Measurements from ENCODE around the gene CGB1. TPM values are rescaled to one million over a fixed set of nuclear protein-coding genes. Genes with fewer than 3 reads are reported as not detected.
"Not testable (repeated sequence)": the region's sequence is repeated elsewhere in the genome, so short reads cannot be mapped to it uniquely, and the experiment has no call there.

CGB1 gene
- total RNA-seq, 1 experiment from 2014 or later: not detected

- 0 out of 2 replicates have a peak, but pooled peaks cover 5% of the 10 kb centered on the region for H3K4me1 ChIP-seq
- H3K36me3 ChIP-seq (ENCODE audit: control insufficient read depth, insufficient read depth, low read length): no peaks in the 10 kb centered on the region
- no peak overlapping the region for H3K27ac Mint-ChIP-seq (ENCODE audit: unreplicated experiment)
- no peaks in the 10 kb centered on the region for H3K9me3 ChIP-seq
- H3K27me3 ChIP-seq (replicated peaks; ENCODE audit: control insufficient read depth, insufficient read depth, low read length): no peaks in the 10 kb centered on the region
- no peak for TF ChIP-seq CTCF (IDR thresholded peaks at IDR 0.05; ENCODE audit: insufficient read depth in 1 of 2, low read depth in 1 of 2, low read length in 1 of 2, severe bottlenecking in 1 of 2, unreplicated experiment in 1 of 2)
- H3K4me3 ChIP-seq (ENCODE audit: low read depth, low read length): no peak overlapping the region
- H3K4me1 Mint-ChIP-seq (ENCODE audit: low read depth, unreplicated experiment): peaks cover 10% of the 10 kb centered on the region
- H3K27me3 Mint-ChIP-seq (ENCODE audit: insufficient read depth, unreplicated experiment): no peaks in the 10 kb centered on the region
- ChIA-PET CTCF (no interaction called here), POLR2A (no interaction called here)
- no peak for DNase-seq
- peaks cover 9% of the 10 kb centered on the region for H3K36me3 Mint-ChIP-seq (ENCODE audit: insufficient read depth, unreplicated experiment)
- no peak overlapping the region for H3K4me3 Mint-ChIP-seq (ENCODE audit: unreplicated experiment)
- intact Hi-C loops (cut with micrococcal nuclease; ENCODE audit: unreplicated experiment): no loop called here
- BruUV-seq (replicated peaks): no TSS peak
- H3K9me3 Mint-ChIP-seq (ENCODE audit: unreplicated experiment): no peaks in the 10 kb centered on the region
Measured at GRCh38 chr19:49080392-49080791, 43.7 kb upstream of the CGB1 start.

DNA sequence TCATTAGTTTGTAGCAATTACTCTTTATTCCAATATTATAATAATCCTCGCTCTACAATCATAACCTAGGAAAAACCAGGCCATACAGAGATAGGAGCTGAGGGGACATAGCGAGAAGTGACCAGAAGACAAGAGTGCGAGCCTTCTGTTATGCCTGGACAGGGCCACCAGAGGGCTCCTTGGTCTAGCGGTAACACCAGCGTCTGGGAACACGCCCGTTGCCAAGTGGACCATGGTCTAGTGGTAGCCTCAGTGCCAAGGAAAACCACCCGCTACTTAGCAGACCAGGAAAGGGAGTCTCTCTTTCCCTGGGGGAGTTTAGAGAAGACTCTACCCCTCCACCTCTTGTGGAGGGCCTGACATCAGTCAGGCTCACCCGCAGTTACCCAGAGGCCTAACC lies 38.2 kb upstream of the CGB1 start:
- CTCF ChIA-PET: interaction anchor here (0.7 to 1.8 kb wide), 7 partner anchors 10 to 267 kb away, joined by 3 to 16 read pairs (median 8); partner anchors contain the start of gene NTF4
- H3K4me3 Mint-ChIP-seq (ENCODE audit: unreplicated experiment); H3K9me3 ChIP-seq; H3K36me3 ChIP-seq (ENCODE audit: control insufficient read depth, insufficient read depth, low read length); H3K4me3 ChIP-seq (ENCODE audit: low read depth, low read length); H3K27me3 ChIP-seq (replicated peaks; ENCODE audit: control insufficient read depth, insufficient read depth, low read length); H3K9me3 Mint-ChIP-seq (ENCODE audit: unreplicated experiment); H3K27ac Mint-ChIP-seq (ENCODE audit: unreplicated experiment); BruUV-seq (replicated peaks); H3K27me3 Mint-ChIP-seq (ENCODE audit: insufficient read depth, unreplicated experiment): not testable (repeated sequence)
- H3K4me1 ChIP-seq: peaks cover 11% of the 10 kb centered on the region
- peaks cover 15% of the 10 kb centered on the region for H3K36me3 Mint-ChIP-seq (ENCODE audit: insufficient read depth, unreplicated experiment)
- peak; percentile 37 to 59 for TF ChIP-seq CTCF (IDR thresholded peaks at IDR 0.05; ENCODE audit: insufficient read depth in 1 of 2, low read depth in 1 of 2, low read length in 1 of 2, severe bottlenecking in 1 of 2, unreplicated experiment in 1 of 2)
- peak; percentile 56 to 68 for DNase-seq
- intact Hi-C loops (cut with micrococcal nuclease; ENCODE audit: unreplicated experiment): loop anchor here (1.0 to 5.0 kb wide), 3 partner anchors 58 to 288 kb away; partner anchors contain the start of genes GYS1, LHB and RUVBL2
- peaks cover 15% of the 10 kb centered on the region for H3K4me1 Mint-ChIP-seq (ENCODE audit: low read depth, unreplicated experiment)
- POLR2A ChIA-PET: interaction anchor here (1.3 kb wide), 1 partner anchor 10 kb away, joined by 7 read pairs; the partner anchor contains the start of gene NTF4

GRCh38 chr19:49073514-49074378 lies 37.1 kb upstream of the CGB1 start:
- peaks cover 11% of the 10 kb centered on the region for H3K4me1 ChIP-seq
- Mint-ChIP-seq H3K36me3 (ENCODE audit: insufficient read depth, unreplicated experiment) (peaks cover 19% of the 10 kb centered on the region), H3K4me3 (ENCODE audit: unreplicated experiment) (peak overlapping the region; percentile 78), H3K4me1 (ENCODE audit: low read depth, unreplicated experiment) (peaks cover 17% of the 10 kb centered on the region), H3K27ac (ENCODE audit: unreplicated experiment) (peak overlapping the region; percentile 60), H3K27me3 (ENCODE audit: insufficient read depth, unreplicated experiment) (no peaks in the 10 kb centered on the region), H3K9me3 (ENCODE audit: unreplicated experiment) (peaks cover 15% of the 10 kb centered on the region)
- H3K9me3 ChIP-seq: no peaks in the 10 kb centered on the region
- TF ChIP-seq CTCF (IDR thresholded peaks at IDR 0.05; ENCODE audit: insufficient read depth in 1 of 2, low read depth in 1 of 2, low read length in 1 of 2, severe bottlenecking in 1 of 2, unreplicated experiment in 1 of 2): peak; percentile 44 to 53
- intact Hi-C loops (cut with micrococcal nuclease; ENCODE audit: unreplicated experiment): loop anchor here (1.0 to 5.0 kb wide), 3 partner anchors 56 to 286 kb away; partner anchors contain the start of genes GYS1, LHB and RUVBL2
- DNase-seq: peak; percentile 59 to 72
- no peaks in the 10 kb centered on the region for H3K27me3 ChIP-seq (replicated peaks; ENCODE audit: control insufficient read depth, insufficient read depth, low read length)
- CTCF ChIA-PET: interaction anchor here (0.6 to 1.8 kb wide), 15 partner anchors 9 to 155 kb away, joined by 3 to 16 read pairs (median 8); partner anchors contain the start of genes CGB7, GYS1, NTF4 and RUVBL2
- no peak overlapping the region for H3K4me3 ChIP-seq (ENCODE audit: low read depth, low read length)
- BruUV-seq (replicated peaks): no TSS peak
- H3K36me3 ChIP-seq (ENCODE audit: control insufficient read depth, insufficient read depth, low read length): no peaks in the 10 kb centered on the region
- POLR2A ChIA-PET: interaction anchor here (0.7 to 1.3 kb wide), 2 partner anchors 9 to 54 kb away, joined by 3 to 7 read pairs; partner anchors contain the start of gene NTF4

Measured in Caco-2 (cell line).